Activated T-helper 2 cell treated with anti-CD3 and anti-CD28 coated beads, Interferon-gamma antibody, Interleukin-2, Interleukin-4, amounts not matched to agents 10 μg/mL and 5 μg/mL and 100 μg/mL, durations not matched to agents 14 hours and 24 hours and 36 hours (primary cell): Measurements from ENCODE around the gene LOXHD1. TPM values are rescaled to one million over a fixed set of nuclear protein-coding genes. Genes with fewer than 3 reads are reported as not detected.

Experiments used
- DNase-seq: peaks from one replicate; pipeline ENCODE4 v3.0.0; 2021; ENCODE audit warnings: low spot score
- H3K27ac Mint-ChIP-seq: one replicate; pipeline ENCODE4 v1.8.0; 2021; ENCODE audit warnings: mixed read lengths
- H3K27me3 Mint-ChIP-seq: one replicate; pipeline ENCODE4 v1.8.0; 2021; ENCODE audit warnings: low read depth, mixed read lengths
- H3K36me3 Mint-ChIP-seq: one replicate; pipeline ENCODE4 v1.8.0; 2021; ENCODE audit warnings: low read depth, mixed read lengths
- H3K4me1 Mint-ChIP-seq: one replicate; pipeline ENCODE4 v1.8.0; 2021; ENCODE audit warnings: low read depth, mixed read lengths
- H3K4me3 Mint-ChIP-seq: one replicate; pipeline ENCODE4 v1.8.0; 2021; ENCODE audit warnings: low read depth, mild to moderate bottlenecking, moderate library complexity, mixed read lengths
- H3K9me3 Mint-ChIP-seq: one replicate; pipeline ENCODE4 v1.8.0; 2021; ENCODE audit warnings: mixed read lengths
- intact Hi-C: fragments of 100-400 bp; cut with micrococcal nuclease; formaldehyde crosslinking; loops from one replicate; pipeline ENCODE4 v1.15.1; 2023
- total RNA-seq: library from RNA; stranded (reverse); gene quantifications from 2 replicates; pipeline ENCODE4 v1.2.3, GENCODE V29; 2022

Gene LOXHD1
- total RNA-seq, 1 donor from 2014 or later: not detected

DNA sequence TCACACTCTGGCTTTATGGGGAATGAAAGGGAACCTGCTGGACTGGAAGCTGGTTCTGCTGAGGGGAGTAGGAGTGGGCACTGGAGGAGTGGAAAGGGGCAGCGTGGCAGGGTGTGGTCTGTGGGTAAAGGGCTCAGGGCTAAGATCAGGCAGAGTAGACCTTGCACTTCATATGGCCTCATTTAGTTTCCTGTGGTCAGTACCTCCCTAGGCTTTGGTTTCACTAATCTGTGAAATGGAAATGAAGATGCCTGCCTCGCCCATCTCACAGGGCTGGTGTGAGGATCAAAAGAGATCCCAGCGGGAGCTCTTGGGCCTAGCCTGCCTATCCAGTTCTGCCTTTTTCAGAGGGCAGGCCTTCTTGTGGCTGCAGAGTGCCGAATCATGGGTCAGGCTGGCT lies 208.7 kb downstream of the LOXHD1 start:
- no peaks in the 10 kb centered on the region for H3K36me3 Mint-ChIP-seq
- no peak overlapping the region for H3K4me3 Mint-ChIP-seq
- H3K27ac Mint-ChIP-seq: no peak overlapping the region
- no peaks in the 10 kb centered on the region for H3K4me1 Mint-ChIP-seq
- intact Hi-C loops: no loop called here
- H3K9me3 Mint-ChIP-seq: no peaks in the 10 kb centered on the region
- no peak for DNase-seq
- peaks cover 18% of the 10 kb centered on the region for H3K27me3 Mint-ChIP-seq

DNA sequence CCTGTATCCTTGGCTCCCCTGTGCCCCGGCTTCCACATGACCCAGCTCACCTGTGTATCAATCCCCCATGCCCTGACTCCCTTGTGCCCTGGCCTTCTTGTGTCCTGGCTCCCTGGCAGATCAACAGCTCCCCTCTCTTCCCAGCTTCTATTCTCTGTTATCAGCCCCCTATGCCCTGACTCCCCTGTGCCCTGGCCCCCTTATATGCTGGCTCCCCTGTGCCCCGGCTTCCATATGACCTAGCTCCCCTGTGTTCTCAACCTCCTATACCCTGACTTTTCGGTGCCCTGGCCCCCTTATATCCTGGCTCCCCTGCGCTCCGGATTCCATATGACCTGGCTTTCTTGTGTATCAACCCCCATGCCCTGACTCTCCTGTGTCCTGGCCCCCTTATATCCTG lies 209.2 kb downstream of the LOXHD1 start:
- Mint-ChIP-seq H3K36me3 (no peaks in the 10 kb centered on the region), H3K27ac (no peak overlapping the region), H3K4me3 (no peak overlapping the region), H3K27me3 (peaks cover 21% of the 10 kb centered on the region), H3K9me3 (no peaks in the 10 kb centered on the region), H3K4me1 (no peaks in the 10 kb centered on the region)
- intact Hi-C loops: no loop called here
- DNase-seq: no peak

- no peak for DNase-seq
- Mint-ChIP-seq H3K9me3 (no peaks in the 10 kb centered on the region), H3K36me3 (no peaks in the 10 kb centered on the region), H3K27ac (no peak overlapping the region), H3K27me3 (peaks cover 21% of the 10 kb centered on the region), H3K4me1 (no peaks in the 10 kb centered on the region), H3K4me3 (no peak overlapping the region)
- intact Hi-C loops: no loop called here
Observed at GRCh38 chr18:46447323-46447722, 209.7 kb downstream of the LOXHD1 start.

GRCh38 chr18:46445522-46446313 lies 211.3 kb downstream of the LOXHD1 start:
- no peaks in the 10 kb centered on the region for H3K36me3 Mint-ChIP-seq
- no peak overlapping the region for H3K4me3 Mint-ChIP-seq
- peaks cover 21% of the 10 kb centered on the region for H3K27me3 Mint-ChIP-seq
- no peak for DNase-seq
- no peaks in the 10 kb centered on the region for H3K4me1 Mint-ChIP-seq
- intact Hi-C loops: no loop called here
- H3K9me3 Mint-ChIP-seq: no peaks in the 10 kb centered on the region
- no peak overlapping the region for H3K27ac Mint-ChIP-seq

GRCh38 chr18:46439037-46439436 lies 218.0 kb downstream of the LOXHD1 start:
- intact Hi-C loops: no loop called here
- Mint-ChIP-seq H3K4me3 (no peak overlapping the region), H3K27me3 (peaks cover 9% of the 10 kb centered on the region), H3K36me3 (no peaks in the 10 kb centered on the region), H3K27ac (no peak overlapping the region), H3K4me1 (no peaks in the 10 kb centered on the region), H3K9me3 (no peaks in the 10 kb centered on the region)
- no peak for DNase-seq

DNA sequence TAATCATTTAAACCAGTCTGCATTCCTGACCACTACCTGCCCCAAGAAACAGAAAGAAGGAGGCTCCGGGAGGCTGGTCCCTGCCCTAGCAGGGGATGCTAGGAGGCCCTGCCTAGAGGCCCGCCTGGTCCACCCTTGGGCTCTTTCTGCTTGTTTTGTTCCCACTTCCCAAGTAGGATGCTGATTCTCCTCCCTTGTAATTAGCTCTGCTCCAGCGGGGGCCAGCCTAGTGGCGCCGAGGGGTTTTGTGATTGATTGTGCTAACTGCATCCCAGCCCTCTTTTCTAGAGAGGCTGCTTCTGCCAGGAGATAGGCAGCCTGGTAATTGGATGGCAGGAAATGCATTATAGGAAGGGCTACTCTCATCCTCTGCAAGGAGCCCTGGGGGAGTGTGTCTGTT lies 220.0 kb downstream of the LOXHD1 start:
- H3K27ac Mint-ChIP-seq: no peak overlapping the region
- H3K27me3 Mint-ChIP-seq: peaks cover 2% of the 10 kb centered on the region
- no peak for DNase-seq
- H3K4me3 Mint-ChIP-seq: no peak overlapping the region
- intact Hi-C loops: no loop called here
- no peaks in the 10 kb centered on the region for H3K36me3 Mint-ChIP-seq
- no peaks in the 10 kb centered on the region for H3K9me3 Mint-ChIP-seq
- H3K4me1 Mint-ChIP-seq: no peaks in the 10 kb centered on the region

GRCh38 chr18:46436621-46437020 lies 220.4 kb downstream of the LOXHD1 start:
- Mint-ChIP-seq H3K9me3 (no peaks in the 10 kb centered on the region), H3K36me3 (no peaks in the 10 kb centered on the region), H3K27ac (no peak overlapping the region), H3K4me3 (no peak overlapping the region), H3K27me3 (peaks cover 5% of the 10 kb centered on the region), H3K4me1 (no peaks in the 10 kb centered on the region)
- intact Hi-C loops: no loop called here
- no peak for DNase-seq

DNA sequence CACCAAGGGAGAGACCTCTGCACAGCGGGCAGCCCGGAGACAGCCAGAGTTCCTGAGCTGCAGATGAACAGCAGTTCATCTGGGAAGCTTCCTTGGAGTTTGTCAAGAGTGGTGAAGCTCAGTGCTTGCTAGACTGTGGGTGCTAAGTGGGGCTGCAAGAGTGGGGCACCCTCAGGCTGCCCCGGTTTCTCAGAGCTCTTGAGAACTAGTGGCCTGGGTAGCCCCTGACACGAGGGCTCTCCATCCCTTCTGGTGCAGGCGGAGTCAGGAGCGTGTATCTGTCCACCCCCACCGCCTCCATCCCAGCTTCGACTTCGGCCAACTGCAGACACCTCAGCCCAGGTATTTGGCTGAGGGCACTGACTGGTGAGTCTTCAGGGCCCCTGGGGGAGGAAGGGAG lies 222.0 kb downstream of the LOXHD1 start:
- no peaks in the 10 kb centered on the region for H3K36me3 Mint-ChIP-seq
- H3K4me1 Mint-ChIP-seq: no peaks in the 10 kb centered on the region
- intact Hi-C loops: no loop called here
- H3K9me3 Mint-ChIP-seq: no peaks in the 10 kb centered on the region
- H3K27ac Mint-ChIP-seq: no peak overlapping the region
- DNase-seq: no peak
- H3K4me3 Mint-ChIP-seq: no peak overlapping the region
- peaks cover 13% of the 10 kb centered on the region for H3K27me3 Mint-ChIP-seq

GRCh38 chr18:46434629-46435028 lies 222.4 kb downstream of the LOXHD1 start:
- Mint-ChIP-seq H3K9me3 (no peaks in the 10 kb centered on the region), H3K4me3 (no peak overlapping the region), H3K27me3 (peaks cover 15% of the 10 kb centered on the region), H3K36me3 (no peaks in the 10 kb centered on the region), H3K27ac (no peak overlapping the region), H3K4me1 (no peaks in the 10 kb centered on the region)
- no peak for DNase-seq
- intact Hi-C loops: no loop called here

- H3K27ac Mint-ChIP-seq: no peak overlapping the region
- peaks cover 15% of the 10 kb centered on the region for H3K27me3 Mint-ChIP-seq
- H3K36me3 Mint-ChIP-seq: no peaks in the 10 kb centered on the region
Observed at GRCh38 chr18:46433121-46433826, 223.7 kb downstream of the LOXHD1 start.

GRCh38 chr18:46431522-46432171 lies 225.4 kb downstream of the LOXHD1 start:
- no peak overlapping the region for H3K27ac Mint-ChIP-seq
- intact Hi-C loops: no loop called here
- H3K27me3 Mint-ChIP-seq: peaks cover 15% of the 10 kb centered on the region

More at GRCh38 chr18:46433121-46433826, 223.7 kb downstream of the LOXHD1 start:
- Mint-ChIP-seq H3K4me3 (no peak overlapping the region), H3K4me1 (no peaks in the 10 kb centered on the region), H3K9me3 (no peaks in the 10 kb centered on the region)
- intact Hi-C loops: no loop called here
- DNase-seq: no peak

DNA sequence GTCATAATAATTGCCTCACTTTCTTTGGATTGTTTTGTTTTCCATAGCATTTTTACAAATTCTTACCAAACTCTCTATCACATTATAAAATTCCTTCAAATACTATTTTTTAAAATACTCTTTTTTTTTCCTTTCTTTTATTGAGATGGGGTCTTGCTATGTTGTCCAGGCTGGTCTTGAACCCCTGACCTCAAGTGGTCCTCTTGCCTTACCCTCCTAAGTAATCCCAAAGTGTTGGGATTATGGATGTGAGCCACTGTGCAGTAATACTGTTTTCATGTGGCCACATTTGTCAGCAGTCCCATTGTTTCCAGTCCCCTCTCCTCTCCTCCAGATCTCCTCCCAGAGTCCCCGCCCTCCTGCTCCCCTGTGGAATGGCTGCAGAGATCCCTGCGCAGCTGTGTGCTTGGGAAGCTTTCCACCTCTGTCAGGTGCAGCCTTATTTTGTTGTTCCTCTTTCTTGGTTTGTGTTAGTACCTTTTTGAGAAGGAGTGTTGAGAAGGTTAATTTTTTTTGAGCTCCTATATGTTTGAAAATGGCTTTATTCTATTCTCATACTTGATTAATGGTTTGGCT lies 227.3 kb downstream of the LOXHD1 start:
- Mint-ChIP-seq H3K27ac (no peak overlapping the region), H3K36me3 (no peaks in the 10 kb centered on the region), H3K4me1 (no peaks in the 10 kb centered on the region), H3K9me3 (no peaks in the 10 kb centered on the region), H3K27me3 (peaks cover 13% of the 10 kb centered on the region), H3K4me3 (no peak overlapping the region)
- no peak for DNase-seq
- intact Hi-C loops: no loop called here

More at GRCh38 chr18:46431522-46432171, 225.4 kb downstream of the LOXHD1 start:
- H3K4me1 Mint-ChIP-seq: no peaks in the 10 kb centered on the region
- no peaks in the 10 kb centered on the region for H3K36me3 Mint-ChIP-seq
- no peak for DNase-seq
- no peak overlapping the region for H3K4me3 Mint-ChIP-seq
- no peaks in the 10 kb centered on the region for H3K9me3 Mint-ChIP-seq

GRCh38 chr18:46429130-46429529 lies 227.9 kb downstream of the LOXHD1 start:
- DNase-seq: no peak
- H3K4me3 Mint-ChIP-seq: no peak overlapping the region
- no peak overlapping the region for H3K27ac Mint-ChIP-seq
- no peaks in the 10 kb centered on the region for H3K36me3 Mint-ChIP-seq
- no peaks in the 10 kb centered on the region for H3K9me3 Mint-ChIP-seq
- intact Hi-C loops: no loop called here
- H3K4me1 Mint-ChIP-seq: no peaks in the 10 kb centered on the region
- peaks cover 13% of the 10 kb centered on the region for H3K27me3 Mint-ChIP-seq
